Astrocyte (in vitro differentiated cells and primary cell): ENCODE measurements around the gene TMA7B.

Experiments used
- CTCF ChIP-seq: IDR thresholded peaks from 2 replicates; pipeline ENCODE4 v1.5.1; 2011; ENCODE audit warnings: low read depth, mild to moderate bottlenecking, inconsistent platforms, low read length, moderate library complexity; ENCODE audit not compliant: insufficient read depth
- EZH2 ChIP-seq: IDR thresholded peaks from 2 replicates; pipeline ENCODE4 v1.6.1; 2012; ENCODE audit warnings: mild to moderate bottlenecking, low read length, inconsistent platforms; ENCODE audit not compliant: insufficient read depth

- TF ChIP-seq CTCF (no peak), EZH2 (no peak)
These were observed 16.0 kb upstream of the TMA7B start for GRCh38 chr22:39943953-39944872.
